Prostate gland (tissue), 2 donors: ENCODE measurements around the gene GPR31. TPM values are rescaled to one million over a fixed set of nuclear protein-coding genes. Genes with fewer than 3 reads are reported as not detected.

Experiments
- DNase-seq: peaks from one replicate; pipeline ENCODE4 v3.0.0-alpha.2; 2019; ENCODE audit warnings: low spot score
- H3K27ac ChIP-seq, 2 donors: fragments of 200-600 bp; sonication (generic); 2 replicates each; pipeline ENCODE4 v1.5.1; 2017 to 2019
- H3K27me3 ChIP-seq: fragments of 200-600 bp; sonication (generic); replicated peaks from 2 replicates; pipeline ENCODE4 v1.5.1; 2019; ENCODE audit not compliant: insufficient read depth
- H3K36me3 ChIP-seq, 2 donors: fragments of 200-600 bp; sonication (generic); 1 replicate in 1 of 2; 2 replicates in 1 of 2; pipeline versions ENCODE4 v1.5.1 to v1.8.1; 2017 to 2019
- H3K4me1 ChIP-seq: fragments of 200-600 bp; sonication (generic); replicated peaks from 2 replicates; pipeline ENCODE4 v1.5.1; 2019
- H3K4me3 ChIP-seq, 2 donors: fragments of 200-600 bp; sonication (generic); 2 replicates each; pipeline ENCODE4 v1.5.1; 2017 to 2019
- H3K9me3 ChIP-seq: fragments of 200-600 bp; sonication (generic); 2 replicates; pipeline ENCODE4 v1.5.1; 2017
- POLR2A ChIP-seq: fragments of 450-650 bp; IDR thresholded peaks from one replicate; pipeline ENCODE4 v1.6.1; 2016; ENCODE audit warnings: antibody characterized with exemption, mild to moderate bottlenecking
- POLR2AphosphoS5 ChIP-seq: sonication (generic); formaldehyde crosslinking; IDR thresholded peaks from one replicate; pipeline ENCODE4 v1.6.1; 2017; ENCODE audit warnings: antibody characterized with exemption
- WGBS: methylation state at CpG from one replicate; pipeline ENCODE4 v1.1.5; 2018; 5-methylcytosine and 5-hydroxymethylcytosine counted together
- intact Hi-C: fragments of 100-400 bp; cut with DNase I; formaldehyde crosslinking; loops from one replicate; pipeline ENCODE4 v1.14.2; 2022
- total RNA-seq, 2 donors: library from RNA; depleted of rRNA; stranded (reverse); fragments of >200 nt; gene quantifications; one replicate each; pipeline ENCODE4 v1.1.0, GENCODE V29; 2016
- TF ChIP-seq, protein P1 (sequence below), 4 experiments: fragments of 200-600 bp in 2 of 4; fragments of 450-650 bp in 2 of 4; sonication (generic) in 2 of 4; IDR thresholded peaks; 1 replicate in 3 of 4; 2 replicates in 1 of 4; pipeline ENCODE4 v1.5.1; 2016 to 2019; ENCODE audit warnings: antibody characterized with exemption in 4 of 4, mild to moderate bottlenecking in 2 of 4, moderate library complexity in 2 of 4

The GPR31 gene
- total RNA-seq, 2 donors from 2014 or later: not detected

DNA sequence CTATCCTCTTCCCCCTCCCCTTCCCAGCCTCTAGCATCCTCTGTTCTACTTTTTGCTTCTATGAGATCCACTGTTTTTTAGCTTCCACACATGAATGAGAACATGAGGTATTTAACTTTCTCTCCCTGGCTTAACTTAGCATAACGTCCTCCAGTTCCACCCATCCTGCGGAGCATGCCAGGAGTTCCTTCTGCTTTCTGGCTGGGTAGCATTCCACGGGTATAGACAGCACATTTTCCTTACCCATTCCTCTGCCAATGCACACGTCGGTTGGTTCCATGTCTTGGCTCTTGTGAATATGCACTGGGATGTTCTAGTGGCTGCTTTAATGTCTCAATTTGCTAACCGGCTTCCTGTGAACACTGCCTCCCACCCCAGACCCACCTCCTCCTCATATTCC lies 48.1 kb downstream of the GPR31 start:
- Histone ChIP-seq H3K4me3 (no peak overlapping the region), H3K4me1 (no peaks in the 10 kb centered on the region), H3K27me3 (no peaks in the 10 kb centered on the region), H3K9me3 (no peaks in the 10 kb centered on the region), H3K36me3 (no peaks in the 10 kb centered on the region), H3K27ac (no peak overlapping the region)
- TF ChIP-seq POLR2A (no peak), POLR2AphosphoS5 (no peak)
- TF ChIP-seq, protein P1, sequence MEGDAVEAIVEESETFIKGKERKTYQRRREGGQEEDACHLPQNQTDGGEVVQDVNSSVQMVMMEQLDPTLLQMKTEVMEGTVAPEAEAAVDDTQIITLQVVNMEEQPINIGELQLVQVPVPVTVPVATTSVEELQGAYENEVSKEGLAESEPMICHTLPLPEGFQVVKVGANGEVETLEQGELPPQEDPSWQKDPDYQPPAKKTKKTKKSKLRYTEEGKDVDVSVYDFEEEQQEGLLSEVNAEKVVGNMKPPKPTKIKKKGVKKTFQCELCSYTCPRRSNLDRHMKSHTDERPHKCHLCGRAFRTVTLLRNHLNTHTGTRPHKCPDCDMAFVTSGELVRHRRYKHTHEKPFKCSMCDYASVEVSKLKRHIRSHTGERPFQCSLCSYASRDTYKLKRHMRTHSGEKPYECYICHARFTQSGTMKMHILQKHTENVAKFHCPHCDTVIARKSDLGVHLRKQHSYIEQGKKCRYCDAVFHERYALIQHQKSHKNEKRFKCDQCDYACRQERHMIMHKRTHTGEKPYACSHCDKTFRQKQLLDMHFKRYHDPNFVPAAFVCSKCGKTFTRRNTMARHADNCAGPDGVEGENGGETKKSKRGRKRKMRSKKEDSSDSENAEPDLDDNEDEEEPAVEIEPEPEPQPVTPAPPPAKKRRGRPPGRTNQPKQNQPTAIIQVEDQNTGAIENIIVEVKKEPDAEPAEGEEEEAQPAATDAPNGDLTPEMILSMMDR (IDR thresholded peaks at IDR 0.05): no peak
- WGBS: 31% methylated on average over 6 of the region's 6 CpGs
- DNase-seq: no peak
- intact Hi-C loops: no loop called here

DNA sequence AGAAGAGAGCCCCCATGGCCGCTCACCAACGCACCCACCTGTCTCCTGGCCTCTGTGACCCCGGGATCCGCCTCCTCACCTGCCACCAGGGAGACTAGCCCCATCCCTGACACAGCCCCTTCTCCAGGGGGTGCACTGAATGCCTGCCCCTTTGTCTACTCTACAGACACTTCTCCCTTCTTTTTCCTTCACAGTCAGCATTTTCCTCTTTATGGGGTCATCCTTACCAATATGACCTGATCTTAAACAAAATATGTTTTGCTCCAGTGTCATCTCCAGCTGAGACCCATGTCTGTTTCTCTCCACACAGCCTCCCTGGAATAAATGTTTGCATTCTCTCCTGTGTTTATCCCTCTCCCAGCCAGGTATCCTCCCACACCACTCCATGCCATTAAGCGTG lies 49.5 kb downstream of the GPR31 start:
- intact Hi-C loops: no loop called here
- no peak overlapping the region for H3K27ac ChIP-seq
- no peaks in the 10 kb centered on the region for H3K27me3 ChIP-seq
- H3K4me1 ChIP-seq: no peaks in the 10 kb centered on the region
- H3K9me3 ChIP-seq: no peaks in the 10 kb centered on the region
- no peaks in the 10 kb centered on the region for H3K36me3 ChIP-seq
- TF ChIP-seq POLR2A (no peak), POLR2AphosphoS5 (no peak)
- TF ChIP-seq, protein P1 (IDR thresholded peaks at IDR 0.05): no peak
- H3K4me3 ChIP-seq: no peak overlapping the region
- 92% methylated on average over 5 of the region's 5 CpGs for WGBS
- DNase-seq: no peak

DNA sequence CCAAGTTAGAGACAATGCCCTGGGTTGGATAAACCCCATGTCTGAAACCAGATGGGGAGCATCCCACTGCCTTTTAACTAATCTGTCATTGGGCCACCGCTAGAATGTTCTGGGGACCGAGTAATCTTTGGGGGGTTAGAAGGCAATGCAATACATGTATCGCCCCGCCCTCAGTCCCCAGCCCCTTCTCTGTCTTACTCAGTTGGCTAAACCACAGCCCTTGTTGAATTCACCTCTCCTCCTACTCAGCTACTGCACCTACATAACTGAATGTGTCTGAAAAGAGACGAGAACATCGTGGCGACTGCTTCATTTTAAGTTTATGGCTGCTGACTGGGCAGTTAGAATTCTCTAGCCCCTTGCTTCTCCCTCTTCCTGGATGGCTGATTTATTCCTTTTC lies 50.0 kb downstream of the GPR31 start:
- TF ChIP-seq, protein P1 (IDR thresholded peaks at IDR 0.05): no peak
- no peak for TF ChIP-seq POLR2AphosphoS5
- TF ChIP-seq POLR2A: no peak
- Histone ChIP-seq H3K4me3 (no peak overlapping the region), H3K27me3 (no peaks in the 10 kb centered on the region), H3K4me1 (no peaks in the 10 kb centered on the region), H3K9me3 (no peaks in the 10 kb centered on the region), H3K36me3 (no peaks in the 10 kb centered on the region), H3K27ac (no peak overlapping the region)
- DNase-seq: no peak
- WGBS: 79% methylated on average over 7 of the region's 7 CpGs
- intact Hi-C loops: no loop called here

- H3K36me3 ChIP-seq: no peaks in the 10 kb centered on the region
- TF ChIP-seq POLR2AphosphoS5: no peak
- no peak for TF ChIP-seq POLR2A
- TF ChIP-seq, protein P1 (IDR thresholded peaks at IDR 0.05): no peak
- intact Hi-C loops: no loop called here
- no peaks in the 10 kb centered on the region for H3K27me3 ChIP-seq
- 60% methylated on average over 1 of the region's 1 CpG for WGBS
- no peak overlapping the region for H3K4me3 ChIP-seq
- DNase-seq: no peak
- H3K9me3 ChIP-seq: no peaks in the 10 kb centered on the region
- no peaks in the 10 kb centered on the region for H3K4me1 ChIP-seq
- H3K27ac ChIP-seq: no peak overlapping the region
Observed at GRCh38 chr6:167106406-167106805, 51.4 kb downstream of the GPR31 start.

Other genes starting within 250 kb of the GPR31 start
- 100 to 1,000 TPM in 1 of 2 donors, 10 to 100 TPM in 1; 81.3 to 180 TPM for gene RNASET2, start 201.4 kb downstream of the GPR31 start, total RNA-seq
- gene CEP43, start 158.6 kb downstream of the GPR31 start, total RNA-seq: 10 to 100 TPM; 13.3 to 25.7 TPM
- not detected for gene CCR6, start 34.9 kb downstream of the GPR31 start, total RNA-seq
- gene UNC93A, start 133.3 kb upstream of the GPR31 start, total RNA-seq: under 1 TPM; 0.51 to 0.55 TPM
- 1 to 10 TPM in 1 of 2 donors, not detected in 1; 1.9 TPM for gene TTLL2, start 167.1 kb upstream of the GPR31 start, total RNA-seq